ENCODE results near the gene SLC22A17. TPM values are rescaled to one million over a fixed set of nuclear protein-coding genes. Genes with fewer than 3 reads are reported as not detected.
A peak's percentile ranks its signal among the peaks of the same experiment; 100 is the strongest.

SLC22A17 gene
- total RNA-seq, 1 donor from 2014 or later = 49.0 TPM

- Mint-ChIP-seq H3K9me3 (no peaks in the 10 kb centered on the region), H3K27me3 (ENCODE audit: low read depth) (peaks cover 39% of the 10 kb centered on the region), H3K4me3 (no peak overlapping the region), H3K4me1 (peaks cover 3% of the 10 kb centered on the region), H3K27ac (no peak overlapping the region), H3K36me3 (no peaks in the 10 kb centered on the region)
- DNase-seq (ENCODE audit: low spot score in 2 of 2, unreplicated experiment in 2 of 2) = no peak
- TF ChIP-seq CTCF (IDR thresholded peaks at IDR 0.05; ENCODE audit: unreplicated experiment) = no peak
Observed at GRCh38 chr14:23380197-23380914, 27.7 kb upstream of the SLC22A17 start.

GRCh38 chr14:23379366-23380196, 26.9 kb upstream of the SLC22A17 start:
- no peak overlapping the region for H3K27ac Mint-ChIP-seq
- DNase-seq (ENCODE audit: low spot score in 2 of 2, unreplicated experiment in 2 of 2) = peak in 1 of 2 experiments; percentile 74

GRCh38 chr14:23378612-23379220, 26.0 kb upstream of the SLC22A17 start:
- no peaks in the 10 kb centered on the region for H3K36me3 Mint-ChIP-seq
- no peak overlapping the region for H3K4me3 Mint-ChIP-seq
- DNase-seq (ENCODE audit: low spot score in 2 of 2, unreplicated experiment in 2 of 2) = no peak
- H3K27me3 Mint-ChIP-seq (ENCODE audit: low read depth) = peaks cover 38% of the 10 kb centered on the region
- no peaks in the 10 kb centered on the region for H3K9me3 Mint-ChIP-seq
- TF ChIP-seq CTCF (IDR thresholded peaks at IDR 0.05; ENCODE audit: unreplicated experiment) = no peak
- H3K27ac Mint-ChIP-seq = no peak overlapping the region
- H3K4me1 Mint-ChIP-seq = no peaks in the 10 kb centered on the region

More at GRCh38 chr14:23379366-23380196, 26.9 kb upstream of the SLC22A17 start:
- Mint-ChIP-seq H3K4me1 (no peaks in the 10 kb centered on the region), H3K36me3 (no peaks in the 10 kb centered on the region), H3K27me3 (ENCODE audit: low read depth) (peaks cover 39% of the 10 kb centered on the region), H3K4me3 (no peak overlapping the region), H3K9me3 (no peaks in the 10 kb centered on the region)
- peak; percentile 78 for TF ChIP-seq CTCF (IDR thresholded peaks at IDR 0.05; ENCODE audit: unreplicated experiment)

GRCh38 chr14:23377573-23378563, 25.2 kb upstream of the SLC22A17 start:
- Mint-ChIP-seq H3K4me1 (no peaks in the 10 kb centered on the region), H3K36me3 (no peaks in the 10 kb centered on the region), H3K27ac (no peak overlapping the region), H3K27me3 (ENCODE audit: low read depth) (peaks cover 37% of the 10 kb centered on the region), H3K9me3 (no peaks in the 10 kb centered on the region), H3K4me3 (no peak overlapping the region)
- no peak for TF ChIP-seq CTCF (IDR thresholded peaks at IDR 0.05; ENCODE audit: unreplicated experiment)
- no peak for DNase-seq (ENCODE audit: low spot score in 2 of 2, unreplicated experiment in 2 of 2)

- no peak for DNase-seq (ENCODE audit: low spot score in 2 of 2, unreplicated experiment in 2 of 2)
- H3K27me3 Mint-ChIP-seq (ENCODE audit: low read depth) = peaks cover 31% of the 10 kb centered on the region
- no peaks in the 10 kb centered on the region for H3K4me1 Mint-ChIP-seq
- H3K36me3 Mint-ChIP-seq = no peaks in the 10 kb centered on the region
- no peaks in the 10 kb centered on the region for H3K9me3 Mint-ChIP-seq
- no peak overlapping the region for H3K27ac Mint-ChIP-seq
- TF ChIP-seq CTCF (IDR thresholded peaks at IDR 0.05; ENCODE audit: unreplicated experiment) = no peak
- H3K4me3 Mint-ChIP-seq = no peak overlapping the region
Observed at GRCh38 chr14:23377198-23377550, 24.5 kb upstream of the SLC22A17 start.

All from mesothelial cell of epicardium (in vitro differentiated cells).